NCI-H2107 treated with DMSO at 0.1 percent for 48 hours (cell line): ENCODE results near the gene LSAMP.

Experiments
- DNase-seq: peaks from one replicate; lab custom pipeline; 2025; ENCODE audit not compliant: unreplicated experiment; lab: John Stamatoyannopoulos, UW

Gene LSAMP

GRCh38 chr3:115980709-115981108 is 464.6 kb downstream of the LSAMP start:
- no peak for DNase-seq

GRCh38 chr3:115977866-115978265 is 467.4 kb downstream of the LSAMP start:
- DNase-seq, result no peak

GRCh38 chr3:115975796-115976195 is 469.5 kb downstream of the LSAMP start:
- no peak for DNase-seq

- peak; percentile 57 for DNase-seq
Measured at GRCh38 chr3:115975353-115975752, 469.9 kb downstream of the LSAMP start.

GRCh38 chr3:115974940-115975339 is 470.3 kb downstream of the LSAMP start:
- no peak for DNase-seq

GRCh38 chr3:115968871-115969270 is 476.4 kb downstream of the LSAMP start:
- DNase-seq, result no peak

GRCh38 chr3:115961380-115961779 is 483.9 kb downstream of the LSAMP start:
- no peak for DNase-seq

- no peak for DNase-seq
Measured at GRCh38 chr3:115960799-115961198, 484.5 kb downstream of the LSAMP start.

GRCh38 chr3:115958526-115958925 is 486.8 kb downstream of the LSAMP start:
- DNase-seq, result no peak

- no peak for DNase-seq
Measured at GRCh38 chr3:115947325-115947724, 498.0 kb downstream of the LSAMP start.

- no peak for DNase-seq
Measured at GRCh38 chr3:115943579-115943978, 501.7 kb downstream of the LSAMP start.

GRCh38 chr3:115937054-115937453 is 508.2 kb downstream of the LSAMP start:
- DNase-seq, result no peak

GRCh38 chr3:115932807-115933206 is 512.5 kb downstream of the LSAMP start:
- no peak for DNase-seq

GRCh38 chr3:115931581-115931980 is 513.7 kb downstream of the LSAMP start:
- no peak for DNase-seq

GRCh38 chr3:115930922-115931321 is 514.4 kb downstream of the LSAMP start:
- no peak for DNase-seq

- no peak for DNase-seq
Measured at GRCh38 chr3:115930168-115930567, 515.1 kb downstream of the LSAMP start.

GRCh38 chr3:115928376-115928775 is 516.9 kb downstream of the LSAMP start:
- DNase-seq, result no peak

- no peak for DNase-seq
Measured at GRCh38 chr3:115927197-115927596, 518.1 kb downstream of the LSAMP start.

GRCh38 chr3:115922681-115923347 is 522.5 kb downstream of the LSAMP start:
- DNase-seq, result peak; percentile 29

- no peak for DNase-seq
Measured at GRCh38 chr3:115921711-115922110, 523.6 kb downstream of the LSAMP start.

GRCh38 chr3:115918900-115919299 is 526.4 kb downstream of the LSAMP start:
- no peak for DNase-seq

- DNase-seq, result no peak
Measured at GRCh38 chr3:115916866-115917265, 528.4 kb downstream of the LSAMP start.

- no peak for DNase-seq
Measured at GRCh38 chr3:115915061-115915460, 530.2 kb downstream of the LSAMP start.
